Thyroid gland (tissue), 4 donors: ENCODE results near the gene INTU.

Source experiments
- POLR2A ChIP-seq, 2 donors: fragments of 450-650 bp; IDR thresholded peaks; one replicate each; pipeline ENCODE4 v1.6.1; 2017; ENCODE audit warnings: antibody characterized with exemption in 2 of 2, mild to moderate bottlenecking in 2 of 2, moderate library complexity in 1 of 2
- TF ChIP-seq, protein P1 (sequence below), 6 experiments: fragments of 200-600 bp in 3 of 6; fragments of 450-650 bp in 3 of 6; sonication (generic) in 3 of 6; IDR thresholded peaks; one replicate each; pipeline ENCODE4 v1.5.1; 2016 to 2019; ENCODE audit warnings: antibody characterized with exemption in 6 of 6, mild to moderate bottlenecking in 2 of 6, inconsistent platforms in 1 of 6, moderate library complexity in 1 of 6

- TF ChIP-seq, protein P1, sequence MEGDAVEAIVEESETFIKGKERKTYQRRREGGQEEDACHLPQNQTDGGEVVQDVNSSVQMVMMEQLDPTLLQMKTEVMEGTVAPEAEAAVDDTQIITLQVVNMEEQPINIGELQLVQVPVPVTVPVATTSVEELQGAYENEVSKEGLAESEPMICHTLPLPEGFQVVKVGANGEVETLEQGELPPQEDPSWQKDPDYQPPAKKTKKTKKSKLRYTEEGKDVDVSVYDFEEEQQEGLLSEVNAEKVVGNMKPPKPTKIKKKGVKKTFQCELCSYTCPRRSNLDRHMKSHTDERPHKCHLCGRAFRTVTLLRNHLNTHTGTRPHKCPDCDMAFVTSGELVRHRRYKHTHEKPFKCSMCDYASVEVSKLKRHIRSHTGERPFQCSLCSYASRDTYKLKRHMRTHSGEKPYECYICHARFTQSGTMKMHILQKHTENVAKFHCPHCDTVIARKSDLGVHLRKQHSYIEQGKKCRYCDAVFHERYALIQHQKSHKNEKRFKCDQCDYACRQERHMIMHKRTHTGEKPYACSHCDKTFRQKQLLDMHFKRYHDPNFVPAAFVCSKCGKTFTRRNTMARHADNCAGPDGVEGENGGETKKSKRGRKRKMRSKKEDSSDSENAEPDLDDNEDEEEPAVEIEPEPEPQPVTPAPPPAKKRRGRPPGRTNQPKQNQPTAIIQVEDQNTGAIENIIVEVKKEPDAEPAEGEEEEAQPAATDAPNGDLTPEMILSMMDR (IDR thresholded peaks at IDR 0.05): no peak
- TF ChIP-seq POLR2A (IDR thresholded peaks at IDR 0.05): no peak
Observed at GRCh38 chr4:127771535-127772275, 138.9 kb downstream of the INTU start.
